DOHH2 (cell line): Measurements from ENCODE around the gene COL9A2.

Experiments
- CTCF ChIP-seq: fragments of 200-600 bp; sonication (generic); IDR thresholded peaks from one replicate; pipeline ENCODE4 v1.5.1; 2014; ENCODE audit warnings: antibody characterized with exemption, mild to moderate bottlenecking, low read depth, low read length; ENCODE audit not compliant: poor library complexity, severe bottlenecking
- EZH2phosphoT487 ChIP-seq: fragments of 200-600 bp; sonication (generic); IDR thresholded peaks from 2 replicates; pipeline ENCODE4 v1.6.1; 2017; ENCODE audit warnings: borderline replicate concordance, mild to moderate bottlenecking, antibody characterized with exemption, low read length, moderate library complexity, mixed read lengths

- TF ChIP-seq CTCF, result no peak
- no peak for TF ChIP-seq EZH2phosphoT487
Measured at GRCh38 chr1:40281853-40282252, 35.2 kb downstream of the COL9A2 start.
